RPMI8226 (cell line): ENCODE results near the gene MGST3.
A peak's percentile ranks its signal among the peaks of the same experiment; 100 is the strongest.
"Not testable (repeated sequence)": the region's sequence is repeated elsewhere in the genome, so short reads cannot be mapped to it uniquely, and the experiment has no call there.

Experiments used
- DNase-seq: peaks from one replicate; pipeline ENCODE4 v3.0.0-alpha.2; 2015

MGST3 gene

DNA sequence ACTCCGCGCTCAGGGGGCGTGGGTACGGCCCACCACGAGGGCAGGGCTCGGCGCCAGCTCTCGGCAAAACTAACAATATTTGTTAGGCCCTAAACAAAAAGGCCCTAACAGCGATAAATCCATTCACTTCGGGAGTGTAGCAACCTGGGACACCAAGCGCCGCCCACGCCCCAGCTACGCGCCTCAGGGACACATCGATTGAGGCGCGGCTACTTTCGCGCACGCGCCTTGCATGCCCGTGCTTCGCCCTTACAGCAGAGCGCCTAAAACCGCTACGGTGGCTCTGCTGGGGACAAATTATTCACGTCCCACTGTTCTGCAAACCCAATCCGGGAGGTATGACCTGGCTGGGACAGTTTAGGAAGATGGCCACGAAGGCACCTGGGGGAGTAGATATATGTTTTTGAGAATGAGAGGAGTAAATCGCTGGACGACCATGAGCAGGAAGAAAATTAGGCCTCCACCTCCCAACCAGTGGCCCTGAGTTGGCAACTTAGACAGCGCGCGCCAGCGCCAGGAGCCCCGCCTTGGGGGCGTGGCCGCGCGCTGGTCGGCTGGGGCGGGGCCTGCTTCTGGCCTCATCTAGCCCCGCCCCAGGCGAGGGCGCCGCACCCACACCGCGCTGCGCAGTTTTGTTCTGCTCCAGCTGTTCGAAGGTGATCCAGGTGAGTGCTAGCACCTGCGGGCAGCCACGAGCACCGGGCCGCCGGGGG is at the start of gene MGST3:
TSS of gene MGST3 (plus strand) at position 606 of the 713 bp plus-strand sequence. CDS start 18,614 bp downstream, outside the sequence.
- peak; percentile 97 for DNase-seq

DNA sequence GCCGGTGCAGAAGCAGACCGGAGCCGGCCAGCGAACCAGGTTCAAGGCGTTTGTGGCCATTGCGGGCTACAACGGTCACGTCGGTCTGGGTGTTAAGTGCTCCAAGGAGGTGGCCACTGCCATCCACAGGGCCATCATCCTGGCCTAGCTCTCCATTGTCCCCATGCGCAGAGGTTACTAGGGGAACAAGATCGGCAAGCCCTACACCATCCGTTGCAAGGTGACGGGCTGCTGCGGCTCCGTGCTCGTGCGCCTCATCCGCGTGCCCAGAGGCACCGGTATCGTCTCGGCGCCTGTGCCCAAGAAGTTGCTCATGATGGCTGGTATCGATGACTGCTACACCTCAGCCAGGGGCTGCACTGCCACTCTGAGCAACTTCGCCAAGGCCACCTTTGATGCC is 49.1 kb upstream of the MGST3 start:
- DNase-seq: no peak

DNA sequence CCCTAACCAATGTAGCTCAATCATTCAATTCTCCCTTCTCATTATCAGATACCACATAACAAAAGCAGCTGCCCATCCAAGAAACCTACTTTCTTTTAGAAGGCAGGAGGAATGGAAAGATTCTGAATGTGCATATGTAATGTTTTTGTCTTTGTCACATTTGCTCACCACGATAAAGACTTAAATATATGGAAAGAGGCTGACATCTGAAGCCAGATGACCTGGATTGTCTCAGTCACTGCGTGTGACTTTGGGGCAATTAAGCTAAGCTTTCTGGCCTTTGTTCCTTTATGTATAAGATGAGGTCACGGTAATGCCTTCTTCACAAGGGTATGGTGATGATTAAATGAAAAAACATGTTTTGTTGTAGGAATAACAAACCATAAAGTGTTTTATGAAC is 44.6 kb upstream of the MGST3 start:
- no peak for DNase-seq

DNA sequence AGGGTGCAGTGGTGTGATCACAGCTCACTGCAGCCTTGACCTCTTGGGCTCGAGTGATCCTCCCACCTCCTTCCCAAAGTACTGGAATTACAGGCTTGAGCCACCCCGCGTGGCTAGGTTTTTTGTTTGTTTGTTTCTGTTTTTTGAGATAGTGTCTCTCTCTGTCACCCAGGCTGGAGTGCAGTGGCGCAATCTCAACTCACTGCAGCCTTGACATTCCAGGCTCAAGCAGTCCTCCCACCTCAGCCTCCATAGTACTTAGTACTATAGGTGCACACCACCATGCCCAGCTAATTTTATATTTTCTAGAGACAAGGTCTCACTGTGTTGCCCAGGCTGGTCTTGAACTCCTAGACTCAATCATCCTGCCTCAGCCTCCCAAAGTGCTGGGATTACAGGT is 39.6 kb upstream of the MGST3 start:
- not testable (repeated sequence) for DNase-seq

DNA sequence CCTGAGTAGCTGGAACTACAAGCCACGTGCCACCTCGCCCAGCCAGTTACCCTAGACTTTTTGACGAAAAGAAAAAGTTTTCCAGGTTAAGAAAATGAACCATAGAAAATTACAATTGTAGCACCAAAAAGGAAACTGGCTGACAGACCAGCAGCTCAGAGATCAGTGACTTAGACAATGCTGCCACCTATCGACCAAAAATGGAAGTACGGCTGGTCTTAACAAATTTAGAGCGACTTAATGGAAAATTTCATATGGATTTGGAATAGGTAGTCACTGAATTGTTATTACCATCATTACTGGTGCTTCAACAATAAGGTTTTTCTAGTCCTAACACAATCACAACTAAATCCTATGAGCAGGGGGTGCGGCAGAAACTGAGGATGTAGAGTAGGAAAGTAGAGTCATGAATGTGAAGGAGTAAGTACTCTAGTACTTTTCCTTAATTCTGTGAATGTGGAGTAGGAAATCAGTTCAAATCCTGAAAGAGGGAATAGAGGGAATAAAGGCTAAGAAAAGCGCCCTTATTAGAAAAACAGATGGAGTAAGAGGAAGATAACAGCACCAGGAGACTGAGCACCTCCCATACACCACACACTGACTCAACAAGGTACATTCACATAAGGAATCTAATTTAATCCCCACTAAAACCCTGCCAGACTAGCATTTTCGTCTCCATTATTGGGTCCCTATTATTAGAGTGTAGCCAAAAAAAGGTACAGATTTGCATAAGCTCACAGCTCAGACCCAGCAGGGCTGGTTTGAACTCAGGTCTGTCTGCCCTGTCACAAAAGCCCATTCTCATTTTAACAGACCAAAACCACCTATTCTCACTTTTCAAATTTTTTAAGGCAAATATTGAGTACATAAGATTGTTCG is 37.9 kb upstream of the MGST3 start:
- DNase-seq: peak; percentile 80

DNA sequence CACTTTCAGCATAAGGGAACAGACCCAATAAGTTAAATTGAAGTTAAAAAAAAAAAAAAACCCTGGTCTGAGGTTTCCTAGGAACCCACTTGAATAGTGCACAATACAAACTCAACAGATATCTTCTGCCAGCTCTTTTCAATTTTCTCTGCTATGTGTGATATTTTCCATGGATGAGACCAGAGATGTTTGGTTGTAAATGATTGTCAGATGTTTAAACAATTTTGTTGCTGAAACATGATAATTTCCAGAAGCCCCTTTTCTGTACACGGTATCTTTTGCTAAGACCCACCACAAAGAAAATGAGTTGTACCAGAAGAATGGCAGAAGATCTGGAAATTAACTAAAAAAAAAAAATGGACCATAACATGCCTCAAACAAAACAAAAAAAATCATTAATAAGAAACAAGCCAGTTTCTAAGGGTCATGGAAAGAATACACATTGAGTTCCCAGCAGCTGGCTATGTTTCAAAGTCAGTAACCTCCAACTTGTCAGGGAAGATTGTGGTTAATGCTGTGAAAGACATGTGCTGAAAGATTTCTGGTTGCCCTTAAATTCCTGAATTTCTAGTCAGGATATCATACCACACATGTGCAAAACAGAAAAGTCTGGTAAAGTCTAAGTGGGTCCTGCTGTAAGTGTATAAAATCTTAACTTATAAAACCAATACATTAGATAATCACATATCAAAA is 35.6 kb upstream of the MGST3 start:
- no peak for DNase-seq

DNA sequence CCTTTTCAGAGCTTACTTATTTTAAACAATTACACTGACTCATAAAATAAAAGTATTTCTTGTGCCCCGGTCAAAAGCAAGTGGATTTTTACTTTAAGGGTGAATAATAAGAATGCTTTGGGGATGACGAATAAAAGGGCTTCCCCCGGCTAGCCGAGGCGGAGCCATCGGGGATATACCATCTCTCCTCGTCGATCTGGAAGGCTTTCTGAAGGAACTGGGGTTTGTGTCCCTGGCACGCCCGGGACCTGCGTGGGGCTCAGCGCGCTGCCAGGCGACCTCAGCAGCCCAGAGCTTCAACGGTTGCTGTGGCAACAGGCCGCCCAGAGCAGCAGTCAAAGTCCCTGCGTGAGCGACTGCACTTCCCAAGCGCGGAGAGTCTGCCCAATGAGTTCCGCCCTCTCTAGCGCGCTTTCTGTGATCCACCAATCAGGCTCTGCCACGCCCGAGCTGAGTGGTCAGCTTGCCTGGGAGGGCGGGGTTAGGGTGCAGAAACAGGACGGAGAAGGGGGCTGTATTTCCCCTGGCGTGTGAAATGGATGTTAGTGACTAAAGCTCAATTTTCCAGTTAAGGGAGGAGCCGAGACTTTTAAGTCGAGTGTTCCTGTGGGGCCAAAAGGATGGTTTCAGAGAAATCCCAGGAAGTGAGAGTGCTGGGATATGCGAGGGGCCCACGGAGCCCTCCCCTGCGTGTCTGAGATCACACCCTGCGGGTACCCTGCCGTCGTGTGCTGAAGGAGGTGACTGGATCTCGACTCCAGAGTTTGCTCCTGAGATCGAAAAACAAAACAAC is 33.0 kb upstream of the MGST3 start:
- DNase-seq: peak; percentile 90

DNA sequence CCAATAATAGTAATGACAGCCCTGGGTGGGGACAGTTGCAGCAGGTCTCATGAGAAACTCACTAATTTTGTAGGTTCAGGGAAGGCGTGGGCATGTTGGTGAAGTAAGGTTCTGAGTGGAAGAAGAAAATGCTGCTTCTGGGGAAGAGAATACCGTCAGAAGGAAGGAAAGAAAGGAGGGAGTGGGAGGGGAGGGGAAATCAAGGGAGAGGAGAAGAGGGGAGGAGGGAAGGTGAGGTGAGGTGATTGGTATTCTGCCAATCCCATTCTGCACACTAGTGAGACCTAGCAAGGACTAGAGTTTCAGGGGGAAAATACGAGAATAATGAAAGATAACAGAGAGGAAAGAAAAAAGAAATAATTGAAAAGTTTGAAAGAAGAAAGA is 32.4 kb upstream of the MGST3 start:
- no peak for DNase-seq

DNA sequence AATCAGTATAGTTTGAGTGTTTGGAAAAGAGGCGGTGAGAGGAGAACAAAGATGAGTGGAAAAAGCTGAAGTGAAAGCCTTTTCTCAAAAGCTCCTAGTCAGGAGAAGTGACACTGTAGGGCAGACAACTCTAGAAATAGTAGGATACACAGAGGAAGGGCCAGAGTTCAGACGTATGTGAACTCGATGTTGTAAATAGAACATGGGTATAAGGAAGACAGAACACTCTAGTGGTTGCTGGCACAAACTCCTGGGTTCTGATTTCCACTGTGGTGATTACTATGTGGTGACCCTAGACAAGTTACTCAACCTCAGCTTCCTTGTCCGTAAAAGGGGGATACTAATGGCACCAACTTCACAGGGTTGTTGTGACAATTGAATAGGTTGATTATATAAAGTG is 30.2 kb upstream of the MGST3 start:
- DNase-seq: no peak

DNA sequence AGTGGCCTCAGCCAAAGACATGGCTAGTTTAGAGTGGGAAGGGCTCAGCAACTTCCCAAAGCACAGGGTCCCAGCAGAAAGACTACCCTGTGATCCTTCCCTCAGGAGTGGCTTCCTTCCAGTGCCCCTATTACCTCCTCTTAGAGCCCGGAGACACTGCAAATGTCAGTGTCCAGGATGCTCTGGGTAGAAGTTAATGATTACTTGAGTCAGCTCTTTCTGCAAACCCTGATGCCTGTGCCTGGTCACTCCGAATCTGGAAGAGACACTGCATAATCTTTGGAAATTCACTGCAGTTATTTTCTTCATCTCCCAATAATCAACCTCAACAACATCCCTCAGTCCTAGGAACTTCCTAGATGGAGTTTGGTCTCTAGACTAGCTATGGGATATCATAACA is 27.2 kb upstream of the MGST3 start:
- no peak for DNase-seq

DNA sequence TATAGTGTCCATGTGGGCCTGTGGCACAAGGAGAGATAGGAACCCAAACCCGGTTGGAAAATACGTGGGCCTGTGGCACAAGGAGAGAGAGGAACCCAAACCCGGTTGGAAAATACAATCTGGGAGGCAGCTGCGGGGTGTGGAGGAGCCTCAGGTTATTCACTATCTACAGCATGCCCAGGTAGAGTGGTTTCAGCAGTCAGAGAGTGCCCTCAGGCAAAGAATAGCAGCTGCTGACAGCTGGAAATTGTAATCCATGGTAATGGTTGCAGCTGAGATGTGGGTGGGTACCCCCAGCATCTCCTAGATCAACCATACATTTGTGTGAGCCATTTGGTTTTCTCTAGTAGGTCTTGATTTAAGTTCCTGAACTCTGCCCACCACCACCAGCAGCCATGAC is 25.8 kb upstream of the MGST3 start:
- DNase-seq: no peak

DNA sequence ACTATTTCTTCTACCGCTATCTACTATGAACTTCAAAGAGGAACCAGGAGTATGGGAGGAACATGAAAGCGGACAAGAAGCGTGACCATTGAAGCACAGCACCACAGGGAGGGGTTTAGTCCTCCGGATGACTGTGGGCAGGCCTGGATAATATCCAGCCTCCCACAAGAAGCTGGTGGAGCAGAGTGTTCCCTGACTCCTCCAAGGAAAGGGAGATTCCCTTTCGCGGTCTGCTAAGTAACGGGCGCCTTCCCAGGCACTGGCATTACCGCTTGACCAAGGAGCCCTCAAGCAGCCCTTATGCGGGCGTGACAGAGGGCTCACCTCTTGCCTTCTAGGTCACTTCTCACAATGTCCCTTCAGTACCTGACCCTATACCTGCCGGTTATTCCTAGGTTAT is 24.4 kb upstream of the MGST3 start:
- DNase-seq: not testable (repeated sequence)

DNA sequence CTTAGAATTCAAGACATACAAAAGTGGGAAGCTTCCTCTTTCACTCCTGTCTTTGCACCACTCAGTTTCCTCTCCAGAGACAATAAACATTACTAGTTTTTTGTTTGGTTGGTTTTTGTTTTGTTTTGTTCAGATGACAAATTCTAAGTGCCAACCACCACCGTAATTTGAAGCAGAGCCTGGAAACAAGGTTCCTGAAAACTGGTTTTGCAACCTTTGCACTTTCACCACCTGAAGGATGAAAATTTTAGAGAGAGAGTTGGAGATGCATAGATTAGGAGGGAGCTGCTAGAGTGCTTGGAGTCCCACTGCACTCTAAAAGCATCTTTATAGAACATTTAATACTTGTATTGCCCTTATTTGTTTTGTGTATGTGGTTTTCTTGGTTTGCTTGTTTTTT is 20.2 kb upstream of the MGST3 start:
- DNase-seq: no peak

DNA sequence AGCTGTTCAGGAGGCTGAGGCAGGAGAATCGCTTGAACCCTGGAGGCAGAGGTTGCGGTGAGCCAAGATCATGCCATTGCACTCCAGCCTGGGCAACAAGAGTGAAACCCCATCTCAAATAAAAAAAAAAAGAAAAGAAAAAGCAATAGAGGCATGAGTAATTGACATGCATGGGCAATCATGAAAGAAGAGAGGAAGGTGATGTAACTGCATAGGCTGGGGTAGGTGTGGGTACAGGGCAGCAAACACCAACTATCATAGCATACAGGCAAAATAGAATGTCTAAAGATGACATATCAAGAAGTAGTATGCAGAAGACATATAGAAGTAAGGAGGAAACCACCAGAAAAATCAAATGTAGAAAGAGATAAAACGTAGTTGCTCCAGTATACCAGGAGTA is 19.0 kb upstream of the MGST3 start:
- DNase-seq: no peak

DNA sequence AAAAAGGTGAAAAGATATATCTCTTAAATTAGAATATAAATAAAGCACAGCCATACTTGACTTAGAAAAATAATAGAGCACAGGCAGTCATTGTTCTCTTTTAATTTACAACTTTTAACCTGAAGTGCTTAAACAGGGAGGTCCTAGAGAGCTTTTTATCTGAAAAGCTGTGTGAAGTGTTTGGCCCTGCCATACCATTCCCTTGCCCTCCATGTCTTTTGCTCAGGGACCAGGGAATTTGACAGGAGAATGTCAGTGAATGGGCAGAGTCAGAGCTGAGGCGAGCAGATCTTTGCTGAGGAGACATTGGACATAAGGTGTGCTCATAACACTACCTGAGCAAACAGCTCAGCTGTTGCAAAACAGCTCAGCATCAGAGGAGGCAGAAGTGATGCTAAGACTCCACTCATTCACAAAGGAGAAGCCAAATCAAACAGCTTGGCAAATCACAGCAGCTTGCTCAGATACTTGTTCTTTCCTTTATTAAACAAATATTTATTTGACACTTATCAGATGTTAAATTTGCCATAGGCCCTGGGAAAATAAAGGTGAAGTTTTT is 14.9 kb upstream of the MGST3 start:
- DNase-seq: no peak

DNA sequence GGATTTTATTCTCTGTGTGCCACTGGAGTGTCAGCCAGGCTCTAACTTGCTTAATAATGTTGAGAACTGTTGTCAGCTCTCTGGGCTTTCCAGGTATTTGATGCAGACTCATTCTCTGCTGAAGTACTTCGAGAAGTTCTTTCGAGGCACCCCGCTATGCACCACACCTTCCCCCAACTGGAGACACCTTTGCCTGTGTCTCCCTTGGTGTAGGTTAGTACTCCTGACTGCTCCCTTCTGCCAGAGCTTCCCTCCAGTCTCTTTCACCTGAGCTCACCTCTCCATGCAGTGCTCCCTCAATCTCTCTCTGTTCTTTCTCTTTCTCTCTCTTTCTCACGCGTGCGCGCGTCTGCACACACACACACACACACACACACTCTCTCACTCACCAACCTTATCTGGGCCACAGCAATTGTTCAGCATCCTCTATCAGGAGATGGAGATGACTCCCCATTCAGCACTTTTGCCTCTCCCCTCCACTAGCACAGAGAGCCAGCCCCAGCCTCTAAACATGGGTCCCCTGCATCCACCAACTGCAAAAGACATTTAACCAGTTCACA is 14.0 kb upstream of the MGST3 start:
- no peak for DNase-seq

DNA sequence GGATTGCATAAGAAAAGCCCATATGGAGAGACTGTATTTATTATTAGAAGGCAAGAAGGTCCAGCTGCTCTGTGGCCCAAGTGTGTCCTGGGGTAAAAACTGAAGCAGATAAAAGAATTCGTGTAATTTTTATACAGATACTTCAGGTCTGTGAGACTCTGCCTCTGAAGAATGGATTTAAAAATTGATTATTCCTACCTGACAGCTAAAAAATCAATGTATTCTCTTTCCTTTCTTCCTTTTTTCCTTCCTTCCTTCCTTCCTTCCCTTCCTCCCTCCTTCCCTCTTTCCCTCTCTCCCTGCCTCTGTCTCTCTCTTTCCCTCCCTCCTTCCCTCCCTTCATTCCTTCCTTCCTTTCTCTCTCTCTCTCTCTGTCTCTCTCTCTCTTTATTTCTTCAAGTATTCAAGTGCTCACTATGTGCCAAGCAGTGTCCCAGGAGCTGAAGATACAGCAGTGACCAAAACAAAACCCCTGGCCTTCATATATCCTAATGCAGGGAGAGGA is 11.3 kb upstream of the MGST3 start:
- no peak for DNase-seq

DNA sequence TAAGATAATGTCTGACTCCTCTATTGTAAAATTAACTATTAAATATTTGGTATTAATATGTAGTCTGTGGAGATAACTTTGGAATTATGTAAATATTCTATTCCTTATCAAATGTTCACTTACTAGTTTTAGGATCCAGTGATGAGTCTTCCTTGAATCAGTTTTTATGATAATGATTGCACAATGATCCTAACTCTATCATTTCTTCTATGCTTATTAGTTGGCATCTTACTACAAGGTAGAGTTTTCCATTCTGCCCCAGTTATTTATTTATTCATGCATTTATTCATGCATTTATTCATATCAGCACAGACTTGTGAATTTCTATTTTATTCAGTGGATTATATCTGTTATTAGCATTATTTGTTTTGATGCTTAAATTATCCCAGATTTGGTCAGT is 7.4 kb upstream of the MGST3 start:
- DNase-seq: no peak

DNA sequence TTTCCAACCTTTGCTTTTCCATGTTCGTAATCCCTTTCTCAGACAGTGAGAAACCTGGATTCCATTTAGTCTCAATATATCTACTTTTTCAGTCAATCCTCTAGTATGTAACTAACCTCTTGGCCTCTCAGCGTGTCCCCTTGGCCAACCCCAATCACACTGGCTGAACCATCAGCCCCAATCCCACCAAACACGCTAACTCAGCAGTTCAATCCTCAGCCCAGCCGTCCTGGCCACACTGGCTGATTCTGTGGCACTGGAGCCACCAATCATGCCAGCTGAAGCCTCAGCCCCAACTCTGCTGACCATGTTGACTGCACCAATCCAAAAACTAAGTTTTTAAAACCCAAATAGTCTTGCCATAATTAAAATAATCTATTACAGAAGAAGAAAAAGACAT is 6.6 kb upstream of the MGST3 start:
- no peak for DNase-seq

DNA sequence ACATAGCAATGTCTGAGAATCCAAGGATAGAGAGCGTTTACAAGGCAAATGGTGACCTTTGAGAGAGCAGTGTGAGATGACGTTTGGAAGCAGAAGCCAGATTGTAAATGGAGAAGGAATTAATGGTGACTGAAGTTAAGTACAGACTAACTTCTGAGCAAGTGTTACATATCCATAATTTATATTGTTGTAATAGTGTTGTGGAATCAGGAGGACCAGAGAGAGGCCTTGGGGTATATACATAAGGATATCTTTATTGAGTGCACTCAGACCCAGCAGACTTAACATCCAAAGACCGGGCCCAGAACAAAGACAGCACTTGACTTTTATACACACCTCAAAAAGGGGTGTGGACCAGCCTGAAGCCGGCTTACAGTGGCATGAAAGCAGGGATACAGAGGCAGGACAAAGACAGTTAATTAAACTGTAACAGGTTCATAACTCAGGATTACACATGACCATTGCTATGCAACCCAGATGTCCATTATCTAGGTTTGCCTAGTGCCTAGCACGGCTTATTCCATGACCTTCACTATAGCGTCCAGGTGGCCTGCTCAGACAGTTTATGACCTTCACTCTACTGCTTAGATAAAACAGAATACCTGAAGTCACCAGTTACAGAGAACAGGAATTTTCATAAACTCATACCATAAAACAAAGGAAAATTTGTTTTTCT is 2.7 kb upstream of the MGST3 start:
- DNase-seq: no peak

DNA sequence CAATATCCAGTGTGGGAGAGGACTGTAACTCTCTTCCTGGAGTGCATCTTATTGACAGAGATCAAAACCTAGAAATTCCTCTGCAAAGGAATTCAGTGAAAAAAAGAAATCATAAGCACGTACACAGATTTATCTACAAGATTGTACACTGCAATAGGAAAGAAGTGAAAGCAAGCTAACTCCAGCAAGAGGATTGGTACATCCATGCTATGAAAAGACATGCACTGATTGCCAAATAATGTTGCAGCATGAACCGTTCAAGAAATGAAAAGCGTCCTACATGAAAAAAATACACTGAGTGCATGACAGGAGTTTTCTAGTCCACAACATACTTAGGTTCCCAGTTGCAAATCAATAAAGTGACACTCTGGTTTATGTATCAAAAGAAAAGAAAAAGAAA is 1.9 kb upstream of the MGST3 start:
- no peak for DNase-seq
